Mesenchymal stem cell (in vitro differentiated cells and primary cell): ENCODE data around the gene GNAZ.

ENCODE experiments used
- DNase-seq: peaks from one replicate; pipeline ENCODE4 v3.0.0-alpha.2; 2013
- H2AFZ ChIP-seq: one replicate; pipeline ENCODE4 v1.6.1; 2013; ENCODE audit warnings: low read depth, mild to moderate bottlenecking, control low read depth, inconsistent platforms, low read length, moderate library complexity
- H2AK5ac ChIP-seq: 2 replicates; pipeline ENCODE4 v1.6.1; 2013; ENCODE audit warnings: low read length, moderate library complexity, mild to moderate bottlenecking, inconsistent platforms; ENCODE audit not compliant: severe bottlenecking
- H2BK120ac ChIP-seq: one replicate; pipeline ENCODE4 v1.6.1; 2013; ENCODE audit warnings: low read depth, mild to moderate bottlenecking, inconsistent platforms, low read length, moderate library complexity
- H2BK12ac ChIP-seq, 2 experiments: one replicate each; pipeline ENCODE4 v1.6.1; 2013; ENCODE audit warnings: inconsistent platforms in 2 of 2, low read length in 2 of 2, mild to moderate bottlenecking in 2 of 2, moderate library complexity in 2 of 2, control low read depth in 1 of 2
- H2BK15ac ChIP-seq: one replicate; pipeline ENCODE4 v1.6.1; 2013; ENCODE audit warnings: mild to moderate bottlenecking, low read depth, inconsistent platforms; ENCODE audit not compliant: poor library complexity, severe bottlenecking
- H2BK5ac ChIP-seq: 2 replicates; pipeline ENCODE4 v1.6.1; 2013; ENCODE audit warnings: low read depth, mild to moderate bottlenecking, low read length, control low read depth, inconsistent platforms; ENCODE audit not compliant: poor library complexity, severe bottlenecking
- H3K14ac ChIP-seq, 2 experiments: one replicate each; pipeline ENCODE4 v1.6.1; 2013; ENCODE audit warnings: inconsistent platforms in 2 of 2, low read length in 2 of 2, control low read depth in 1 of 2, mild to moderate bottlenecking in 1 of 2, moderate library complexity in 1 of 2
- H3K18ac ChIP-seq, 2 experiments: one replicate each; pipeline ENCODE4 v1.6.1; 2013; ENCODE audit warnings: inconsistent platforms in 2 of 2, low read length in 2 of 2, control low read depth in 1 of 2, low read depth in 1 of 2, mild to moderate bottlenecking in 1 of 2
- H3K23ac ChIP-seq, 2 experiments: one replicate each; pipeline ENCODE4 v1.6.1; 2013; ENCODE audit warnings: inconsistent platforms in 2 of 2, low read length in 2 of 2, mild to moderate bottlenecking in 2 of 2, moderate library complexity in 2 of 2, control low read depth in 1 of 2
- H3K27ac ChIP-seq: 2 replicates; pipeline ENCODE4 v1.5.1; 2013; ENCODE audit warnings: mild to moderate bottlenecking, moderate library complexity, low read length, control low read depth, inconsistent platforms; ENCODE audit not compliant: poor library complexity, severe bottlenecking
- H3K27me3 ChIP-seq, 2 experiments: 2 replicates each; pipeline versions ENCODE4 v1.6.1 to v1.7.0; 2013; ENCODE audit warnings: low read length in 2 of 2, mild to moderate bottlenecking in 2 of 2, moderate library complexity in 2 of 2, control low read depth in 1 of 2, inconsistent platforms in 1 of 2; ENCODE audit not compliant: control insufficient read depth in 1 of 2, insufficient read depth in 1 of 2
- H3K36me3 ChIP-seq, 2 experiments: 2 replicates each; pipeline versions ENCODE4 v1.6.1 to v1.7.0; 2013; ENCODE audit warnings: low read length in 2 of 2, control low read depth in 1 of 2, inconsistent platforms in 1 of 2, low read depth in 1 of 2, mild to moderate bottlenecking in 1 of 2; ENCODE audit not compliant: insufficient read depth in 2 of 2, control insufficient read depth in 1 of 2
- H3K4ac ChIP-seq, 2 experiments: one replicate each; pipeline ENCODE4 v1.6.1; 2013; ENCODE audit warnings: inconsistent platforms in 2 of 2, low read length in 2 of 2, mild to moderate bottlenecking in 2 of 2, moderate library complexity in 2 of 2, control low read depth in 1 of 2, low read depth in 1 of 2
- H3K4me1 ChIP-seq: 2 replicates; pipeline ENCODE4 v1.6.1; 2013; ENCODE audit warnings: low read depth, low read length, control low read depth; ENCODE audit not compliant: control insufficient read depth, insufficient read depth
- H3K4me2 ChIP-seq: 2 replicates; pipeline ENCODE4 v1.6.1; 2013; ENCODE audit warnings: low read length, mild to moderate bottlenecking, inconsistent platforms; ENCODE audit not compliant: poor library complexity, severe bottlenecking
- H3K4me3 ChIP-seq, 2 experiments: 2 replicates each; pipeline versions ENCODE4 v1.5.1 to v1.7.0; 2013; ENCODE audit warnings: low read length in 2 of 2, mild to moderate bottlenecking in 2 of 2, control low read depth in 1 of 2, low read depth in 1 of 2; ENCODE audit not compliant: insufficient read depth in 1 of 2
- H3K79me1 ChIP-seq: replicated peaks from 2 replicates; pipeline ENCODE4 v1.6.1; 2013; ENCODE audit warnings: mild to moderate bottlenecking, control low read depth, low read length, inconsistent platforms; ENCODE audit not compliant: poor library complexity, severe bottlenecking
- H3K9ac ChIP-seq: 2 replicates; pipeline ENCODE4 v1.7.0; 2013; ENCODE audit warnings: mild to moderate bottlenecking, low read length, moderate library complexity
- H3K9me3 ChIP-seq: 2 replicates; pipeline ENCODE4 v1.7.0; 2013; ENCODE audit warnings: mild to moderate bottlenecking, low read length; ENCODE audit not compliant: control insufficient read depth
- H4K8ac ChIP-seq: one replicate; pipeline ENCODE4 v1.6.1; 2013; ENCODE audit warnings: inconsistent platforms, mild to moderate bottlenecking, low read length, moderate library complexity
- H4K91ac ChIP-seq: one replicate; pipeline ENCODE4 v1.6.1; 2013; ENCODE audit warnings: mild to moderate bottlenecking, low read length, inconsistent platforms
- WGBS: methylation state at CpG from one replicate; pipeline ENCODE4 v1.1.7; 2013; ENCODE audit warnings: mixed read lengths; 5-methylcytosine and 5-hydroxymethylcytosine counted together

GNAZ gene

DNA sequence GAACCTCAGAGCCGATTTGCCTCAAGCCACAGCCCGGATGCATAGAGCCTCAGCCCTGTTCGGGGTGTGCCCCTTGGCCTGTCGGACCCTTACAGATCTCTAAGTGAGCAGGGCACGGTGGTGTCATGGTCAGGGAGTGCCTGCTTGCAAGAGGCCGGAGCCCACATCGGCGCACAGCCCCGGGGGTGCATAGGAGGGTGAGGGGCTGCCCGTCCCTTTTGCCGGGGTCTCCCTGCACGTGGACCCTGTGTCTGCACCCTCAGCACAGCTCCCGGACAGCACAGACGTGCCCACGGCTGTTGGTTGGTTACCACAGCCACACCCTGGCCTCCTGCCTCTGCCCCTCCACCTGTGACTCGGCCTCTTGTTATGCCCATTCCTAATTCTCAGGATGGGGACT is 81.5 kb downstream of the GNAZ start:
- H2BK12ac ChIP-seq, result no peak overlapping the region
- H3K27me3 ChIP-seq, result no peaks in the 10 kb centered on the region
- no peaks in the 10 kb centered on the region for H3K9me3 ChIP-seq
- H4K91ac ChIP-seq, result no peak overlapping the region
- H2BK5ac ChIP-seq, result no peak overlapping the region
- no peak overlapping the region for H3K4me2 ChIP-seq
- no peaks in the 10 kb centered on the region for H3K79me1 ChIP-seq
- no peak overlapping the region for H3K9ac ChIP-seq
- H2AK5ac ChIP-seq, result no peak overlapping the region
- no peak overlapping the region for H2AFZ ChIP-seq
- no peak overlapping the region for H3K14ac ChIP-seq
- H4K8ac ChIP-seq, result no peak overlapping the region
- 87% methylated on average over 13 of the region's 16 CpGs for WGBS
- DNase-seq, result no peak
- H3K27ac ChIP-seq, result no peak overlapping the region
- H2BK15ac ChIP-seq, result no peak overlapping the region
- peaks cover 5% of the 10 kb centered on the region for H3K4me1 ChIP-seq
- no peak overlapping the region for H3K4ac ChIP-seq
- H3K23ac ChIP-seq, result no peak overlapping the region
- H3K18ac ChIP-seq, result no peak overlapping the region
- no peak overlapping the region for H3K4me3 ChIP-seq
- H3K36me3 ChIP-seq, result peaks cover 26 to 31% of the 10 kb centered on the region in 2 experiments
- no peak overlapping the region for H2BK120ac ChIP-seq

DNA sequence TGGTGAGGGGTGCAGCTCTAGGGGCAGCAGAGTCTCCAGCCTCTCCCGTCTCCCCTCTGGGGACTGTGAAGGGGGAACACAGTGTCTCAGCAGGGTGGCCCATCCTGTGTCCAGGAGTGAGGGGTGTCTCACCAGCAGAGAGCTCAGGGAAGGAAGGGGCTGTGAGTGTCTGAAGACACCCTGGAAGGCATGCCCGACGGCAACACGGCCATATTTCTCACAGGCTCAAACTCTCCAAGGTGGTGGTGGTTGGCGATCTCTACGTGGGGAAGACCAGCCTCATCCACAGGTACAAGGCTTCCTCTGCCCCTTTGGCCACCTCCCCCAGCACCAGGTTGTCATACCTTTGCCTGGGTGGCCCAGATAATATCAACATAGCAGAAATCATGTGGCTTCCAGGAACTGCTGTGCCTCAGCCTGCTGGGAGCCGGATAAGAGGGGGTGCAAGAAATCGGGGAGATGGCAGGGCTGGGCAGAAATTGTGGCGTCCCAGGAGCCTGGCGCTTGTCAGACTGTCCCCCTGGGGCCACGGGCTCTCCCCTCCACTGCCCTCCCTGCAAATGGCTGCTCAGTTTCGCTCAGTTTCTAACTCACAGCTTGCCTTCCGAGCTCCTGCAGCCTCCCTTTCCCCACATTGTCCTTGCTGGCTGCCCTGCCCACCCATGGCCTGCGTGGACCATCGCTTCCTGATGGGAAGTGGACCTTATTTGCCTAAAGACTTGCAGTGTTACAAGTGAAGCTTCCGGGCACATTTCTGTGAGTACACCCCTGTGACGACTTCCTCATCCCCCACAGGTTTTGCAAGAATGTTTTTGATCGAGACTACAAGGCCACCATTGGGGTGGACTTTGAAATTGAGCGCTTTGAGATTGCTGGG is 82.2 kb downstream of the GNAZ start:
- H2AK5ac ChIP-seq, result no peak overlapping the region
- H2BK15ac ChIP-seq, result no peak overlapping the region
- no peak overlapping the region for H4K8ac ChIP-seq
- H3K4me2 ChIP-seq, result no peak overlapping the region
- no peak overlapping the region for H3K27ac ChIP-seq
- no peak overlapping the region for H3K4ac ChIP-seq
- H4K91ac ChIP-seq, result no peak overlapping the region
- no peak overlapping the region for H2BK120ac ChIP-seq
- H3K18ac ChIP-seq, result no peak overlapping the region
- no peak for DNase-seq
- no peak overlapping the region for H3K9ac ChIP-seq
- H3K4me3 ChIP-seq, result no peak overlapping the region
- H2AFZ ChIP-seq, result no peak overlapping the region
- H3K79me1 ChIP-seq, result no peaks in the 10 kb centered on the region
- H2BK5ac ChIP-seq, result no peak overlapping the region
- 89% methylated on average over 19 of the region's 19 CpGs for WGBS
- peaks cover 26 to 31% of the 10 kb centered on the region in 2 experiments for H3K36me3 ChIP-seq
- no peak overlapping the region for H3K14ac ChIP-seq
- no peaks in the 10 kb centered on the region for H3K9me3 ChIP-seq
- peaks cover 4% of the 10 kb centered on the region for H3K4me1 ChIP-seq
- no peak overlapping the region for H2BK12ac ChIP-seq
- H3K27me3 ChIP-seq, result no peaks in the 10 kb centered on the region
- H3K23ac ChIP-seq, result no peak overlapping the region

DNA sequence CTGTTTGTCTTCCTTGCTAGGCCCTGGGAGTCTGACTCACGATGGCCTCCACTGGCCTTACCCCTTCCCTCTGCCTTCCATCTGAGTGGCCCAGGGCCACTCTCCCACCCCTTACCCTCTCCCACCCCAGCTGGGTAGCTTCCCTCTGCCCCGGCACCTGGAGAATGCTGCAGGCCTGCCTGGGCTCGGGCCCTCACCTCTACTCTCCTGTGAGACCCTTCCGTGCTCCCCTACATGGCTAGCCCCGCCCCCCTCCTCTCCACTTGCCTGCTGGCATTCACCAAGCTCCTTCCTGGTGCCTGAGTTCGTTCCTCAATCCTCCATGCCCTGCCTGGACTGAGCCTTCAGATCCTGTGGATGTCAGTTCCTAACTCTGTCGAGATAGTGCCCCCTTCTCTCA is 83.7 kb downstream of the GNAZ start:
- H3K79me1 ChIP-seq, result no peaks in the 10 kb centered on the region
- no peaks in the 10 kb centered on the region for H3K27me3 ChIP-seq
- H2AFZ ChIP-seq, result no peak overlapping the region
- H3K14ac ChIP-seq, result no peak overlapping the region
- no peak overlapping the region for H2BK120ac ChIP-seq
- no peak overlapping the region for H3K4me2 ChIP-seq
- H3K36me3 ChIP-seq, result peaks cover 27 to 28% of the 10 kb centered on the region in 2 experiments
- H3K23ac ChIP-seq, result no peak overlapping the region
- no peak overlapping the region for H3K18ac ChIP-seq
- WGBS, result 74% methylated on average over 6 of the region's 7 CpGs
- H3K4ac ChIP-seq, result no peak overlapping the region
- no peak overlapping the region for H2BK15ac ChIP-seq
- no peak overlapping the region for H4K8ac ChIP-seq
- no peak overlapping the region for H3K9ac ChIP-seq
- no peak overlapping the region for H4K91ac ChIP-seq
- DNase-seq, result no peak
- H3K27ac ChIP-seq, result no peak overlapping the region
- H3K4me1 ChIP-seq, result peaks cover 11% of the 10 kb centered on the region
- H3K9me3 ChIP-seq, result no peaks in the 10 kb centered on the region
- H2BK5ac ChIP-seq, result no peak overlapping the region
- no peak overlapping the region for H2BK12ac ChIP-seq
- H3K4me3 ChIP-seq, result no peak overlapping the region
- no peak overlapping the region for H2AK5ac ChIP-seq

DNA sequence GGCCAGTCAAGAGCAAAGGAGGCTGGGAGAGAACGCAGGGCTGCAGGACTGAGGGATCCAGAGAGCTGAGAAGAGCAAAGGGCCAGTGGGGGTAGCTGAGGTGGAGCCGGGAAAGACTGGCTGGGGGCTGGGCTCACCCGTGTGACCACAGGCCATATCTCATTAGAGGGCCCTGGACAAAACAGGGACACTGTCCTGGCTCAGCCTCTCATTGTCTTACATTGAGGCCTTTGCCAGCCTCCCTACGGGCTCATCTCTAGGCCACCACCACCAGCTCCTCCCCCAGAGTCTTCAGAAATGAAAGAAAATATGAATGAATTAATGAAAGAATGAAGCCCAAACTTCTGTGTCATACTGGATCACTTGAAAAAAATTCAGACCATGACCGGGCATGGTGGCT is 84.1 kb downstream of the GNAZ start:
- Histone ChIP-seq H3K79me1 (no peaks in the 10 kb centered on the region), H2BK12ac (no peak overlapping the region)

More for the DNA sequence above, 84.1 kb downstream of the GNAZ start:
- Histone ChIP-seq H2BK5ac (no peak overlapping the region), H3K14ac (no peak overlapping the region), H2BK120ac (no peak overlapping the region), H4K8ac (no peak overlapping the region), H2AK5ac (no peak overlapping the region), H3K4me3 (no peak overlapping the region), H3K9me3 (no peaks in the 10 kb centered on the region), H3K4ac (no peak overlapping the region), H3K36me3 (peaks cover 26 to 30% of the 10 kb centered on the region in 2 experiments), H3K18ac (no peak overlapping the region), H3K27me3 (no peaks in the 10 kb centered on the region), H3K27ac (no peak overlapping the region), H3K9ac (no peak overlapping the region), H3K23ac (no peak overlapping the region), H3K4me1 (peaks cover 14% of the 10 kb centered on the region), H2AFZ (no peak overlapping the region), H2BK15ac (no peak overlapping the region), H4K91ac (no peak overlapping the region), H3K4me2 (no peak overlapping the region)
- DNase-seq, result no peak
- 93% methylated on average over 4 of the region's 5 CpGs for WGBS
